K562 (cell line): ENCODE data around the gene MARCHF3. TPM values are rescaled to one million over a fixed set of nuclear protein-coding genes. Genes with fewer than 3 reads are reported as not detected.

Experiments
- EHMT2 ChIP-seq: fragments of 450-650 bp; IDR thresholded peaks from 2 replicates; pipeline ENCODE4 v1.6.1; 2018; ENCODE audit warnings: antibody characterized with exemption
- MTA3 ChIP-seq: fragments of 450-650 bp; formaldehyde crosslinking; IDR thresholded peaks from 2 replicates; pipeline ENCODE4 v1.6.1; 2017; ENCODE audit warnings: mild to moderate bottlenecking, borderline replicate concordance
- SNIP1 ChIP-seq: fragments of 450-650 bp; IDR thresholded peaks from 2 replicates; pipeline ENCODE4 v1.7.1; 2017; ENCODE audit warnings: low read depth, mild to moderate bottlenecking
- ZNF134 ChIP-seq: fragments of 250-450 bp; sonication (Bioruptor Pico); conservative IDR thresholded peaks from 2 replicates; pipeline ENCODE4 v1.4.0; 2020
- polyA plus RNA-seq, 8 experiments: library from polyadenylated mRNA; depleted of rRNA in 4 of 8; stranded (reverse) in 5 of 8; unstranded in 3 of 8; fragments of >200 nt; fragmentation: Nextera tagmentation in 2 of 8; fragmentation: Illumina TruSeq in 1 of 8; extraction: Ambion mirVana in 2 of 8; extraction: Trizol in 1 of 8; gene quantifications; 2 replicates each; pipeline versions ENCODE4 v1.2.1 to v1.2.3, GENCODE V29; 2011 to 2014; ENCODE audit warnings: inconsistent platforms in 1 of 8, missing spikeins in 1 of 8
- total RNA-seq, 7 experiments: library from RNA; depleted of rRNA in 6 of 7; stranded (reverse); fragments of >200 nt in 6 of 7; fragmentation: Illumina TruSeq in 2 of 7; extraction: Trizol in 2 of 7; gene quantifications; 2 replicates each; pipeline versions ENCODE4 v1.2.1 to v1.2.3, GENCODE V29; 2011 to 2021; ENCODE audit warnings: low replicate concordance in 1 of 7
- TF ChIP-seq, protein P1 (sequence below): fragments of 450-650 bp; IDR thresholded peaks from 2 replicates; pipeline ENCODE4 v1.6.1; 2017; ENCODE audit warnings: antibody characterized with exemption, mild to moderate bottlenecking
- TF ChIP-seq, protein P2 (sequence below), 2 experiments: fragments of 450-650 bp in 1 of 2; IDR thresholded peaks; 2 replicates each; pipeline ENCODE4 v1.6.1; 2011 to 2017; ENCODE audit warnings: low read depth in 2 of 2, antibody characterized with exemption in 1 of 2, borderline replicate concordance in 1 of 2, low read length in 1 of 2, mild to moderate bottlenecking in 1 of 2, mixed read lengths in 1 of 2; ENCODE audit not compliant: control insufficient read depth in 1 of 2
- TF ChIP-seq, protein P3 (sequence below): sonication (generic); formaldehyde crosslinking; IDR thresholded peaks from 2 replicates; pipeline ENCODE4 v1.8.0; 2022; ENCODE audit warnings: missing genetic modification reagents, mild to moderate bottlenecking, moderate library complexity, borderline replicate concordance
- TF ChIP-seq, protein P4 (sequence below): sonication (generic); IDR thresholded peaks from 2 replicates; pipeline ENCODE4 v1.6.1; 2016

MARCHF3 gene
- total and polyA plus RNA-seq, 9 of the 15 experiments (the other 6 are each of a cell fraction or from before 2014, with no cell fraction given) = 5.6 to 37.4 (median 16.5) TPM

DNA sequence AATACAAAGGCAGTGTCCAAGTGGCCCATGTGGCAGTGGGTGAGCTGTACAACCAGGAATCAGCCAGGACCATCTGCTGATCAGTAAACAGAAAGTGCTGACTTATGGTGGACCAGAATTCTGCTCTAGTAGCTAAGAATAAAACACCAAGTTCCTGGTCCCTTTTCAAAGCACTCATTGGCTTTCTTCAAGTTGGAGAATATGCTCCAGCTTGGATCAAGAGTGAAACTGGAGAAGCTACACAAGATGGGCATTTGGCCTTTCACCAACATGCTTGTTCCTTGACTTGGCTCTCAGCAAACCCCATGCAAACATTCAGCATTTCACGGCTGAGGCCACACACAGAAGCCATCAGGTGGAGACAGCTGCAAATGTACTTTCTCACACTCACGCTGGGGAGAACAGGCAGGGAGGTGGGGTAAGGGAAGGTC, 32.1 kb downstream of the MARCHF3 start (continued):
- TF ChIP-seq ZNF134 = no peak
- TF ChIP-seq MTA3 = peak; percentile 63; the same call in 1 of the 2 replicates
- TF ChIP-seq, protein P1, sequence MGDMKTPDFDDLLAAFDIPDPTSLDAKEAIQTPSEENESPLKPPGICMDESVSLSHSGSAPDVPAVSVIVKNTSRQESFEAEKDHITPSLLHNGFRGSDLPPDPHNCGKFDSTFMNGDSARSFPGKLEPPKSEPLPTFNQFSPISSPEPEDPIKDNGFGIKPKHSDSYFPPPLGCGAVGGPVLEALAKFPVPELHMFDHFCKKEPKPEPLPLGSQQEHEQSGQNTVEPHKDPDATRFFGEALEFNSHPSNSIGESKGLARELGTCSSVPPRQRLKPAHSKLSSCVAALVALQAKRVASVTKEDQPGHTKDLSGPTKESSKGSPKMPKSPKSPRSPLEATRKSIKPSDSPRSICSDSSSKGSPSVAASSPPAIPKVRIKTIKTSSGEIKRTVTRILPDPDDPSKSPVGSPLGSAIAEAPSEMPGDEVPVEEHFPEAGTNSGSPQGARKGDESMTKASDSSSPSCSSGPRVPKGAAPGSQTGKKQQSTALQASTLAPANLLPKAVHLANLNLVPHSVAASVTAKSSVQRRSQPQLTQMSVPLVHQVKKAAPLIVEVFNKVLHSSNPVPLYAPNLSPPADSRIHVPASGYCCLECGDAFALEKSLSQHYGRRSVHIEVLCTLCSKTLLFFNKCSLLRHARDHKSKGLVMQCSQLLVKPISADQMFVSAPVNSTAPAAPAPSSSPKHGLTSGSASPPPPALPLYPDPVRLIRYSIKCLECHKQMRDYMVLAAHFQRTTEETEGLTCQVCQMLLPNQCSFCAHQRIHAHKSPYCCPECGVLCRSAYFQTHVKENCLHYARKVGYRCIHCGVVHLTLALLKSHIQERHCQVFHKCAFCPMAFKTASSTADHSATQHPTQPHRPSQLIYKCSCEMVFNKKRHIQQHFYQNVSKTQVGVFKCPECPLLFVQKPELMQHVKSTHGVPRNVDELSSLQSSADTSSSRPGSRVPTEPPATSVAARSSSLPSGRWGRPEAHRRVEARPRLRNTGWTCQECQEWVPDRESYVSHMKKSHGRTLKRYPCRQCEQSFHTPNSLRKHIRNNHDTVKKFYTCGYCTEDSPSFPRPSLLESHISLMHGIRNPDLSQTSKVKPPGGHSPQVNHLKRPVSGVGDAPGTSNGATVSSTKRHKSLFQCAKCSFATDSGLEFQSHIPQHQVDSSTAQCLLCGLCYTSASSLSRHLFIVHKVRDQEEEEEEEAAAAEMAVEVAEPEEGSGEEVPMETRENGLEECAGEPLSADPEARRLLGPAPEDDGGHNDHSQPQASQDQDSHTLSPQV = peak; percentile 90
- TF ChIP-seq, protein P2, sequence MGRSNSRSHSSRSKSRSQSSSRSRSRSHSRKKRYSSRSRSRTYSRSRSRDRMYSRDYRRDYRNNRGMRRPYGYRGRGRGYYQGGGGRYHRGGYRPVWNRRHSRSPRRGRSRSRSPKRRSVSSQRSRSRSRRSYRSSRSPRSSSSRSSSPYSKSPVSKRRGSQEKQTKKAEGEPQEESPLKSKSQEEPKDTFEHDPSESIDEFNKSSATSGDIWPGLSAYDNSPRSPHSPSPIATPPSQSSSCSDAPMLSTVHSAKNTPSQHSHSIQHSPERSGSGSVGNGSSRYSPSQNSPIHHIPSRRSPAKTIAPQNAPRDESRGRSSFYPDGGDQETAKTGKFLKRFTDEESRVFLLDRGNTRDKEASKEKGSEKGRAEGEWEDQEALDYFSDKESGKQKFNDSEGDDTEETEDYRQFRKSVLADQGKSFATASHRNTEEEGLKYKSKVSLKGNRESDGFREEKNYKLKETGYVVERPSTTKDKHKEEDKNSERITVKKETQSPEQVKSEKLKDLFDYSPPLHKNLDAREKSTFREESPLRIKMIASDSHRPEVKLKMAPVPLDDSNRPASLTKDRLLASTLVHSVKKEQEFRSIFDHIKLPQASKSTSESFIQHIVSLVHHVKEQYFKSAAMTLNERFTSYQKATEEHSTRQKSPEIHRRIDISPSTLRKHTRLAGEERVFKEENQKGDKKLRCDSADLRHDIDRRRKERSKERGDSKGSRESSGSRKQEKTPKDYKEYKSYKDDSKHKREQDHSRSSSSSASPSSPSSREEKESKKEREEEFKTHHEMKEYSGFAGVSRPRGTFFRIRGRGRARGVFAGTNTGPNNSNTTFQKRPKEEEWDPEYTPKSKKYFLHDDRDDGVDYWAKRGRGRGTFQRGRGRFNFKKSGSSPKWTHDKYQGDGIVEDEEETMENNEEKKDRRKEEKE (IDR thresholded peaks at IDR 0.05; ENCODE audit: borderline replicate concordance in 1 of 2, control insufficient read depth in 1 of 2, low read depth in 2 of 2, low read length in 1 of 2) = no peak
- no peak for TF ChIP-seq SNIP1
- TF ChIP-seq, protein P3, sequence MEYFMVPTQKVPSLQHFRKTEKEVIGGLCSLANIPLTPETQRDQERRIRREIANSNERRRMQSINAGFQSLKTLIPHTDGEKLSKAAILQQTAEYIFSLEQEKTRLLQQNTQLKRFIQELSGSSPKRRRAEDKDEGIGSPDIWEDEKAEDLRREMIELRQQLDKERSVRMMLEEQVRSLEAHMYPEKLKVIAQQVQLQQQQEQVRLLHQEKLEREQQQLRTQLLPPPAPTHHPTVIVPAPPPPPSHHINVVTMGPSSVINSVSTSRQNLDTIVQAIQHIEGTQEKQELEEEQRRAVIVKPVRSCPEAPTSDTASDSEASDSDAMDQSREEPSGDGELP (CRISPR knock-in tag) = peak; percentile 45; the same call in 1 of the 2 replicates
- TF ChIP-seq, protein P4, sequence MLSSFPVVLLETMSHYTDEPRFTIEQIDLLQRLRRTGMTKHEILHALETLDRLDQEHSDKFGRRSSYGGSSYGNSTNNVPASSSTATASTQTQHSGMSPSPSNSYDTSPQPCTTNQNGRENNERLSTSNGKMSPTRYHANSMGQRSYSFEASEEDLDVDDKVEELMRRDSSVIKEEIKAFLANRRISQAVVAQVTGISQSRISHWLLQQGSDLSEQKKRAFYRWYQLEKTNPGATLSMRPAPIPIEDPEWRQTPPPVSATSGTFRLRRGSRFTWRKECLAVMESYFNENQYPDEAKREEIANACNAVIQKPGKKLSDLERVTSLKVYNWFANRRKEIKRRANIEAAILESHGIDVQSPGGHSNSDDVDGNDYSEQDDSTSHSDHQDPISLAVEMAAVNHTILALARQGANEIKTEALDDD = no peak
- 0 out of 2 replicates have a peak, but pooled peaks have one; percentile 64 for TF ChIP-seq EHMT2
